ENCODE measurements around the gene EAF1. TPM values are rescaled to one million over a fixed set of nuclear protein-coding genes. Genes with fewer than 3 reads are reported as not detected.
A peak's percentile ranks its signal among the peaks of the same experiment; 100 is the strongest.

Gene EAF1
- polyA plus RNA-seq, 1 donor (not counting 4 experiments of a cell fraction or from before 2014, with no cell fraction given): 13.7 TPM

- H3K9me1 ChIP-seq (ENCODE audit: control insufficient read depth, extremely low read depth, insufficient read depth, low read length): no peaks in the 10 kb centered on the region
- H3K79me2 ChIP-seq (ENCODE audit: control insufficient read depth, insufficient read depth, low read length): no peaks in the 10 kb centered on the region
- H3K4me1 ChIP-seq (ENCODE audit: control insufficient read depth, extremely low read depth, insufficient read depth, low read length): no peaks in the 10 kb centered on the region
- H3K27ac ChIP-seq (ENCODE audit: control insufficient read depth, insufficient read depth, low read length): no peak overlapping the region
- DNase-seq (ENCODE audit: low read depth, low spot score): no peak
- H3K4me2 ChIP-seq (ENCODE audit: control insufficient read depth, extremely low read depth, insufficient read depth, low read depth, low read length): no peak overlapping the region
- dilution Hi-C loops (cut with MboI; ENCODE audit: extremely low pct_ligation_motif_present, low sequenced_read_pairs): no loop called here
- no peak for FAIRE-seq
- no peaks in the 10 kb centered on the region for H3K27me3 ChIP-seq (ENCODE audit: control insufficient read depth, extremely low read depth, insufficient read depth, low read length)
- no peak overlapping the region for H2AFZ ChIP-seq (ENCODE audit: control insufficient read depth, low read length)
- no peaks in the 10 kb centered on the region for H4K20me1 ChIP-seq (ENCODE audit: control insufficient read depth, extremely low read depth, insufficient read depth, low read length)
- H3K4me3 ChIP-seq (ENCODE audit: control insufficient read depth in 2 of 3, extremely low read depth in 1 of 3, insufficient read depth in 2 of 3, low read depth in 1 of 3, low read length in 3 of 3): no peak overlapping the region
- no peak overlapping the region for H3K9ac ChIP-seq (ENCODE audit: control insufficient read depth, extremely low read depth, insufficient read depth, low read length)
- no peaks in the 10 kb centered on the region for H3K9me3 ChIP-seq (ENCODE audit: control insufficient read depth, low read depth, low read length)
- H3K36me3 ChIP-seq (ENCODE audit: control insufficient read depth in 2 of 2, extremely low read depth in 1 of 2, insufficient read depth in 2 of 2, low read length in 2 of 2): no peaks in the 10 kb centered on the region
- TF ChIP-seq CTCF (optimal IDR thresholded peaks at IDR 0.05 in 1 of 3, IDR thresholded peaks at IDR 0.05 in 1 of 3, conservative IDR thresholded peaks at IDR 0.05 in 1 of 3; ENCODE audit: extremely low read depth in 1 of 3, insufficient read depth in 2 of 3, low read length in 3 of 3): no peak
- no peak for TF ChIP-seq EZH2 (IDR thresholded peaks at IDR 0.05; ENCODE audit: low read length)
Measured at GRCh38 chr3:15404767-15405166, 22.6 kb upstream of the EAF1 start.

GRCh38 chr3:15405448-15406050 is 21.8 kb upstream of the EAF1 start:
- dilution Hi-C loops (cut with MboI; ENCODE audit: extremely low pct_ligation_motif_present, low sequenced_read_pairs): no loop called here
- Histone ChIP-seq H3K4me3 (ENCODE audit: control insufficient read depth in 2 of 3, extremely low read depth in 1 of 3, insufficient read depth in 2 of 3, low read depth in 1 of 3, low read length in 3 of 3) (no peak overlapping the region), H4K20me1 (ENCODE audit: control insufficient read depth, extremely low read depth, insufficient read depth, low read length) (no peaks in the 10 kb centered on the region), H2AFZ (ENCODE audit: control insufficient read depth, low read length) (no peak overlapping the region), H3K27me3 (ENCODE audit: control insufficient read depth, extremely low read depth, insufficient read depth, low read length) (no peaks in the 10 kb centered on the region), H3K4me2 (ENCODE audit: control insufficient read depth, extremely low read depth, insufficient read depth, low read depth, low read length) (no peak overlapping the region), H3K9me3 (ENCODE audit: control insufficient read depth, low read depth, low read length) (no peaks in the 10 kb centered on the region), H3K9me1 (ENCODE audit: control insufficient read depth, extremely low read depth, insufficient read depth, low read length) (no peaks in the 10 kb centered on the region), H3K4me1 (ENCODE audit: control insufficient read depth, extremely low read depth, insufficient read depth, low read length) (no peaks in the 10 kb centered on the region), H3K79me2 (ENCODE audit: control insufficient read depth, insufficient read depth, low read length) (no peaks in the 10 kb centered on the region), H3K9ac (ENCODE audit: control insufficient read depth, extremely low read depth, insufficient read depth, low read length) (no peak overlapping the region), H3K27ac (ENCODE audit: control insufficient read depth, insufficient read depth, low read length) (no peak overlapping the region), H3K36me3 (ENCODE audit: control insufficient read depth in 2 of 2, extremely low read depth in 1 of 2, insufficient read depth in 2 of 2, low read length in 2 of 2) (no peaks in the 10 kb centered on the region)
- DNase-seq (ENCODE audit: low read depth, low spot score): no peak
- TF ChIP-seq CTCF (optimal IDR thresholded peaks at IDR 0.05 in 1 of 3, IDR thresholded peaks at IDR 0.05 in 1 of 3, conservative IDR thresholded peaks at IDR 0.05 in 1 of 3; ENCODE audit: extremely low read depth in 1 of 3, insufficient read depth in 2 of 3, low read length in 3 of 3) (peak in 2 of 3 experiments; percentile 37 to 49), EZH2 (IDR thresholded peaks at IDR 0.05; ENCODE audit: low read length) (no peak)
- FAIRE-seq: no peak
